A172 (cell line): Measurements from ENCODE around the gene GPR37L1. TPM values are rescaled to one million over a fixed set of nuclear protein-coding genes. Genes with fewer than 3 reads are reported as not detected.
"Not testable (repeated sequence)": the region's sequence is repeated elsewhere in the genome, so short reads cannot be mapped to it uniquely, and the experiment has no call there.

Experiments
- DNase-seq: peaks from one replicate; pipeline ENCODE4 v3.0.0-alpha.2; 2015; ENCODE audit warnings: low spot score
- total RNA-seq: library from RNA; depleted of rRNA; stranded (reverse); fragments of >200 nt; shearing (Covaris generic); gene quantifications from 2 replicates; pipeline ENCODE4 v1.2.3, GENCODE V29; 2014

Gene GPR37L1
- total RNA-seq, 1 experiment from 2014 or later: 0.03 TPM

DNA sequence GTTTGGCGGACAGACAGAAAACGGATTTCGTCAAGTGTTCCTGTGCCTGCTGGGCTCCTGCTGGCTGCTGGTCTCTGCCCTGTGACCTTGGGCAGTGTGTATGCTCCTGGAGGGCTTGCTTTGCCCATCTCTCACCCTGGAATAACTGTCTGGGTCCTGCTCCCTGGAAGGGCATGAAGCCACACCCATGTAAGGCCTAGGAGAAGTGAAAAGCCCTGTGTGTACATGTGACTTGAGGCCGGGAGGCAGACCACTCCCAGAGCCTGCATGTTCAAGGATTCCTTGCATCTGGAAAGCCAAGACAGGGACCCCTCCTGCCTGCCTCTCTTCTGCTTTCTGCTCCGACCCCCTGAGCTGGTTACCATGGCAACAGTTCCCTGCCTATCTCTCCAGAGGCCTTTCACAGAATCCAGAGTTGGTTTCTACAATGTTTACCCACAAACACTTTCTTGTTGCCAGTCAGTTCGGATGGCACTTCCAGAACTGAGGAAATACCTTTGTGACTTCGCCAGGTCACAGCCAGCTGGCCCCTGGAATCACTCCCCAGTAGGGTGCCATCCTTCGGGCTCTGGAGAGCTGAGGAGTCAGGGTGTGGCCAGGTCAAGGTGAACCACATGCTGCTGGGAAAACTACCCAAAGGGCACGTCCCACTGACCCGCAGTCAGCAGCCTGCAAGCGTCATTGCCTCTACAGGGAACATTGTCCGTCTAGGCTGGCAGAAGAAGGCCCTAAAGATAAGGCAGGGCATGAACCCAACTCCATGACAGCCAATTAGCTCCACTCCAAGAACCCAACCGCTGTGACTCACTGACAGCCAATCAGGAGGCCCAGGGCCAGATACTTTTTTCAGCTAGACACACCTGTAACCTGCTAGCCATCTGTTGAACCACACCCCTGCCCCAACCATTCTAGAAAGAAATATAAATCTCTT lies 14.7 kb upstream of the GPR37L1 start:
- DNase-seq: peak; percentile 98

DNA sequence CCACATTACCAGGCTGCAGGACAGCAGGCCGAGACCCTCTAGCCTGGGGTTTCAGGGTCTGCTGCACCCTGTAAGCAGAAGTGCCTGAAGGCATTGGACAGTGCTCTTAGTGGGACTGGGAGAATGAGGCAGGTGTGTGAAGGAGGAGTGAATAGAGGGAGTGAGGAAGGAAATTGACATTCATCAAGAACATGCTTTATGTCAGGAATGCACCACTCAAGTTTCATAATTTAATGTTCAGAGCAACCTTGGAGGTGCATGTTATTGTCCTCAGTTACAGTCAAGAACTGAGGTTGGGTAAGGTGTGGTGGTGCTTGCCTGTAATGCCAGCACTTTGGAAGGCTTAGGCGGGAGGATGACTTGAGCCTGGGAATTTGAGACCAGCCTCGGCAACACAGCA lies 11.7 kb upstream of the GPR37L1 start:
- no peak for DNase-seq

DNA sequence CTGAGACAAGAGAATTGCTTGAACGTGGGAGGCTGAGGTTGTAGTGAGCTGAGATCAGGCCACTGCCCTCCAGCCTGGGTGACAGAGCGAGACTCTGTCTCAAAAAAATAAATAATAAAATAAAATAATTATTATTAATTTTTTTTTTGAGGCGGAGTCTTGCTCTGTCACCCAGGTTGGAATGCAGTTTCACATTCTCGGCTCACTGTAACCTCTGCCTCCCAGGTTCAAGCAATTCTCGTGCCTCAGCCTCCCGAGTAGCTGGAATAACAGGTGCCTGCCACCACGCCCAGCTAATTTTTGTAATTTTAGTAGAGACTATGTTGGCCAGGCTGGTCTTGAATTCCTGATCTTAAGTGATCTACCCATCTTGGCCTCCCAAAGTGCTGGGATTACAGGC lies 11.1 kb upstream of the GPR37L1 start:
- DNase-seq: not testable (repeated sequence)

DNA sequence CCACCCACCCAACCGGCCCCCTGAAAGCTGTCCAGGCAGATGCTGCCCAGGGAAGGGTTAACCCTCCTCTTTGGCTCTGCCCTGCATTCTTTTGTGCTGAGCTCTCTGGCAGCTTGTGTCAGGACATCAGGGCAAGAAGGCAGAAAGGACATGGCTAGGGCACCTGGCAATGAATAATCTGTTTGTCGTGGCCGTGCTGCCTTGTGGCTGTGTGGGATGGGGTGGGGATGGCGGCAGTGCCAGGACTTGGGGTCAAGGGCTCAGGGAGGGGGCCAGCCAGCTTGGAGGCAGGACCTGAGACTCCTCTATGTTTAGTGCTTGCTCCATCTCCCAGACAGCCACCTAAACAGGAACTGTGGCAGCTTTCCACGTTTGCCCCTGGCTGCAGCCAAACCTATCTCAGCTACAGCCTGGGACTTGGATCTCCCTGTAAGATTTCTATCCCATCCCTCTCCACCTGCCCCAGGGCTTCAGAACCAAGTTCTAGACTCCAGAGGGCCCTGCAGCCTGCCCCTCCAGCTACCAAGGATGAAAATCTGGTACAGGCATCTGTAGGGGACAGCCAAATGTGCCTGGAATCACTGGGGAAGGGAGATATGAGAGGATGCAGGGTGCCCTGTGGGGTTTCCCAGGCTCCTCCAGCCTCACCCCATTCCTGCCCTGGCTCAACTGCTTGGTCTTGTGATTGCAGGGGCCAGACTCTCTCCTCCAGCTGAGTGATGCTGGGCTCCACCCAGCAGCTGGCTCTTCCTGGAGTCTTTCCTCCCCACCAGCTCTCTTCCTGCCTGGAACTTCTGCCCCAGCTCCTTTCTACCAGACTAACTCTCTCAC lies 9.6 kb upstream of the GPR37L1 start:
- DNase-seq: peak; percentile 90

- peak; percentile 31 for DNase-seq
Measured at GRCh38 chr1:202113690-202114300, 8.9 kb upstream of the GPR37L1 start.

- DNase-seq: no peak
Measured at GRCh38 chr1:202116287-202116686, 6.4 kb upstream of the GPR37L1 start.

DNA sequence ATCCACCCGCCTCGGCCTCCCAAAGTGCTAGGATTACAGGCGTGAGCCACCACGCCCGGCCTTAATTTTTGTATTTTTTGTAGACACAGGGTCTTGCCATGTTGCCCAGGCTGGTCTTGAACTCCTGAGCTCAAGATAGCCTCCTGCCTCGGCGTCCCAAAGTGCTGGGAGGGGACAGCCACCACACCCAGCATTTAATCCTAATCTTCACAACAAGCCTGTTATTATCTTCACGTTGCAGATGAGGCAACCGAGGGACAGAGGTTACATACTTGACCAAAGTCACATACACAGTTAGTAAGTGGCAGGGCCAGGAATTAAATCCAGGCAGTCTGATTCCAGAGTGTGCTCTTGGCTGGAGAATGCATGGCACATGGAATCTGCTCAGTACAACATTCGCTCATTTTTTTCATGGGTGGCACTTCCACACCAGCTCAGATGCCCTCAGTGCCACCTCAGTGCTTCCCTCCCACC lies 4.8 kb upstream of the GPR37L1 start:
- no peak for DNase-seq

- no peak for DNase-seq
Measured at GRCh38 chr1:202121006-202121405, 1.7 kb upstream of the GPR37L1 start.

DNA sequence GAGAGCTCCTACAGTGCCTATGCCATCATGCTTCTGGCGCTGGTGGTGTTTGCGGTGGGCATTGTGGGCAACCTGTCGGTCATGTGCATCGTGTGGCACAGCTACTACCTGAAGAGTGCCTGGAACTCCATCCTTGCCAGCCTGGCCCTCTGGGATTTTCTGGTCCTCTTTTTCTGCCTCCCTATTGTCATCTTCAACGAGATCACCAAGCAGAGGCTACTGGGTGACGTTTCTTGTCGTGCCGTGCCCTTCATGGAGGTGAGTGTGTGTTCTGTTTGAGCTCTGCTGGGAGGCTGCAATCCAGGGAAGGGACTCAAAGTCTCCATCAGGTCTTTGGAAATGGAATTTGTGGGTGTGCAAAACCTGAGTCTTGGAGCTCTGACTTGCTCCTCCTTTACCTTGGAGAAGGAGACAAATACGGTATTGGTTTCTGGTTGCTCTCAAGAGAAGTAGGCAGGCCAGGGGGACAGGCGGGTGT lies 658 bp downstream of the GPR37L1 start:
- DNase-seq: no peak

DNA sequence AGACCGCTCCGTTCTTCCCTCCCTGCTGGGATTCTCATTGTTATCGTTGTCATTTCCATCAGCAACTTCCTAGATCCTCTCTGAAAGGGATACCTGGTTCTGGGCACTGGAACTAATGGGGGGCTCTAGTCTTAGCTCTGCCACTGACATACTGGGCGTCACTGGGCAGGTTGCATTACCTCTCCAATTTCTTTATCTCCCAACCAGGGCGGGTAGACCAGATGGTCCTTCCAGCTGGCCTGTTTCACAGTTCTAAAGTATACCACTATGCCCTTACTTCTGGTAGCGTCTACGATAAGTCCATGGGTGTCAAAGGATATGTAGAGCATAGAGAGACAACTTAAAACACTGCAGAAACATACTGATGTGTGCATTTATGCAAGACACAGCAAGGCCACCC lies 1.4 kb downstream of the GPR37L1 start:
- DNase-seq: no peak

- no peak for DNase-seq
Measured at GRCh38 chr1:202125611-202126010, 2.9 kb downstream of the GPR37L1 start.

DNA sequence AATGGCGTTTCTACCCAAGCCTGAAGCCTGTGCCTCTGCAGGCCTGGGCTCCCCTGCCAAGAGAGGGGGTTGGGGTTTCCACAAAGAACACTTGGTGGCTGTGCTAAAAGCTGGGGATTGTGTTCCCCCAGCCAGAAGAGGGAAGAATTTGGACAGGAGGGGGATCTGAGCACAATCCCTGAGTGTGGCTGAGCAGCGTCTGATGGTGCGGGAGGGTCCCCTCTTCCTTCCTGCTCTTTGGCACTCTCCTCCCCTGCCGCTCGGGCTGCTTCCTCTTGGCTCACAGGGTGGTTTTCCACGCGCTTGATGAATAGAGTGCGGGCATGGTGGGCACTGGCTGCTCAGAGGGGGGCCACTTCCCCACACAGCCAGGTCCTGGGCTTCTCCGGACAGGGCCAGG lies 3.7 kb downstream of the GPR37L1 start:
- DNase-seq: no peak

- DNase-seq: no peak
Measured at GRCh38 chr1:202127061-202127460, 4.3 kb downstream of the GPR37L1 start.

DNA sequence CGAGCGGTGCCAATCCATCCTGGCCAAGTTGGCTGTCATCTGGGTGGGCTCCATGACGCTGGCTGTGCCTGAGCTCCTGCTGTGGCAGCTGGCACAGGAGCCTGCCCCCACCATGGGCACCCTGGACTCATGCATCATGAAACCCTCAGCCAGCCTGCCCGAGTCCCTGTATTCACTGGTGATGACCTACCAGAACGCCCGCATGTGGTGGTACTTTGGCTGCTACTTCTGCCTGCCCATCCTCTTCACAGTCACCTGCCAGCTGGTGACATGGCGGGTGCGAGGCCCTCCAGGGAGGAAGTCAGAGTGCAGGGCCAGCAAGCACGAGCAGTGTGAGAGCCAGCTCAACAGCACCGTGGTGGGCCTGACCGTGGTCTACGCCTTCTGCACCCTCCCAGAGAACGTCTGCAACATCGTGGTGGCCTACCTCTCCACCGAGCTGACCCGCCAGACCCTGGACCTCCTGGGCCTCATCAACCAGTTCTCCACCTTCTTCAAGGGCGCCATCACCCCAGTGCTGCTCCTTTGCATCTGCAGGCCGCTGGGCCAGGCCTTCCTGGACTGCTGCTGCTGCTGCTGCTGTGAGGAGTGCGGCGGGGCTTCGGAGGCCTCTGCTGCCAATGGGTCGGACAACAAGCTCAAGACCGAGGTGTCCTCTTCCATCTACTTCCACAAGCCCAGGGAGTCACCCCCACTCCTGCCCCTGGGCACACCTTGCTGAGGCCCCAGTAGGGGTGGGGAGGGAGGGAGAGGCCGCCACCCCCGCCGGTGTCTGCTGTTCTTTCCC lies 5.3 kb downstream of the GPR37L1 start:
- no peak for DNase-seq

- DNase-seq: no peak
Measured at GRCh38 chr1:202129453-202130296, 7.0 kb downstream of the GPR37L1 start.

DNA sequence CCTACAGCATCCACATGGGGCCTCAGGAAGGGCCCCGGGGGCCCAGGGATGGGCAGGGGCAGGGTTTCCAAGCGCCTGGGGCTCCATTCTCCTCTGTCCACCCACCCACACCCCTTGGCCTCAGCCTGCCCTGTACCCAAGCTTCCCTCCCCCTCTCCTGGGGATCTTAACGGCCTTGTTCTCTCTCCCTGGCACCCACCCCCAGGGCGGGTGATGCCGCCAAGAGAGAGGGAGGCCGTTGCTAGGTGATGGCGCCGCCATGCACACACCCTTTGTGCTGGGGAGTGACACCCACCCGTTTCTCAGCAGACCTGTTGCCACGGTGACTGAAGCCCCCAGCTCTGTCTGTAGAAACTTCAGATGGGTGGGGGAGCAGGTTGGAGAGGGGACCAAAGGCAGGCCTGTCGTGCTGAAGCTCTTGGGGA lies 7.6 kb downstream of the GPR37L1 start:
- DNase-seq: no peak

DNA sequence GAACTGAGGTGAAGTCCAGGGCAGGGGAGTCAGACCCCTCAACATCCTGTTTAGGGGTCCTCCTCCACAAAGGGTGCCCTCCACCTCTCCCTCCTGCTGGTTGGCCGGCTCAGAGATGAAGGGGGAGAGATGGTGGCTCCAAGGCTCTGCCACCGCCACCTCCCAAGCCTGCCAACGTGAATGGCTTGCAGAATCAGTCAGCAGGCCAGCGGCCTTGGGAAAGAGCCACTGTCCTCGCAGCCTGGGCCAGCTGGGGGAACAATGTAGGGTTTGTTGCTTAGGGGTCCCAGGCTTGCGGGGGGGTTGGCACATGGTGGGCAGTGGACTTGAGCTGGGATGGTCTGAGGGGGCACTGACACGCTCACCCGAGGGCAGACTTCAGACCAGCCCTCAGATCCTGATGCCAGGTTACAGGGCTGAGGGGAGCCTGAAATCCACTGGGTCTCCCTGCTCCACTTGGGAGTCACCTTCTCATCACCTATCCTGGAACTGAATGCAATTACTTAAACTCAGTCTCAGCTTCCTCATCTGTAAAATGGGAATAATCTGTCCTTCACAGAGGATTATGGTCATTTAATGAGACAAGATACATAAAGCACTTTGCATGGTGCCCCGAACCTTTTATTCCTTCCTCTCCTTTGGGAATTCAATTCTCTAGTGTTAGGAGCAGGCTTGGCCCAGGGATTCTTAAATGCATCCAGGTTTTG lies 8.3 kb downstream of the GPR37L1 start:
- DNase-seq: no peak

- DNase-seq: no peak
Measured at GRCh38 chr1:202131956-202132821, 9.5 kb downstream of the GPR37L1 start.

- DNase-seq: no peak
Measured at GRCh38 chr1:202133001-202133400, 10.3 kb downstream of the GPR37L1 start.
